OCI-LY7 (cell line): ENCODE measurements around the gene SYT7. TPM values are rescaled to one million over a fixed set of nuclear protein-coding genes. Genes with fewer than 3 reads are reported as not detected.

Source experiments
- BruUV-seq: library from RNA; stranded (reverse); fragments of 400-500 nt; replicated peaks from 2 replicates; lab custom pipeline; 2021; lab: Mats Ljungman, UMichigan
- CTCF ChIA-PET: fragments of 300-600 bp; sonication (Branson Sonifier 250); formaldehyde crosslinking; loops from one replicate; lab custom pipeline; 2022; ENCODE audit warnings: antibody characterized with exemption; ENCODE audit not compliant: unreplicated experiment; lab: Charles Lee
- POLR2A ChIA-PET: fragments of 300-600 bp; sonication (Branson Sonifier 250); formaldehyde crosslinking; loops from one replicate; lab custom pipeline; 2022; ENCODE audit warnings: antibody characterized with exemption; lab: Charles Lee
- DNase-seq: peaks from one replicate; pipeline ENCODE4 v3.0.0-alpha.2; 2015; ENCODE audit warnings: low spot score
- H2AFZ ChIP-seq: fragments of 200-600 bp; sonication (generic), shearing (Covaris generic); 2 replicates; pipeline ENCODE4 v1.6.1; 2014; ENCODE audit warnings: mild to moderate bottlenecking, antibody characterized with exemption, low read length, moderate library complexity
- H3K27ac ChIP-seq: fragments of 200-600 bp; sonication (generic); 2 replicates; pipeline ENCODE4 v1.5.1; 2014; ENCODE audit warnings: mixed run types, low read depth, mild to moderate bottlenecking, moderate library complexity, low read length, inconsistent platforms; ENCODE audit not compliant: poor library complexity, severe bottlenecking
- H3K36me3 ChIP-seq: fragments of 200-600 bp; sonication (generic); 2 replicates; pipeline ENCODE4 v1.6.1; 2014; ENCODE audit warnings: mild to moderate bottlenecking, antibody characterized with exemption, low read length, moderate library complexity, mixed read lengths; ENCODE audit not compliant: insufficient read depth
- H3K4me1 ChIP-seq: fragments of 200-600 bp; sonication (generic); 2 replicates; pipeline ENCODE4 v1.5.1; 2014; ENCODE audit warnings: mild to moderate bottlenecking, low read length; ENCODE audit not compliant: insufficient read depth, poor library complexity, severe bottlenecking
- H3K4me2 ChIP-seq: fragments of 200-600 bp; sonication (generic); 2 replicates; pipeline ENCODE4 v1.6.1; 2014; ENCODE audit warnings: mild to moderate bottlenecking, low read length
- H3K4me3 ChIP-seq: fragments of 200-600 bp; sonication (generic); 2 replicates; pipeline ENCODE4 v1.5.1; 2014; ENCODE audit warnings: mild to moderate bottlenecking, low read depth, low read length; ENCODE audit not compliant: poor library complexity, severe bottlenecking
- H3K79me2 ChIP-seq: fragments of 200-600 bp; sonication (generic); 2 replicates; pipeline ENCODE4 v1.6.1; 2016; ENCODE audit warnings: low read depth, mild to moderate bottlenecking, low read length, moderate library complexity, mixed read lengths; ENCODE audit not compliant: insufficient read depth
- H3K9me2 ChIP-seq: fragments of 200-600 bp; sonication (generic); 2 replicates; pipeline ENCODE4 v1.6.1; 2016; ENCODE audit warnings: mild to moderate bottlenecking, low read length, mixed read lengths; ENCODE audit not compliant: insufficient read depth
- H3K9me3 ChIP-seq: fragments of 200-600 bp; sonication (generic); 2 replicates; pipeline ENCODE4 v1.6.1; 2014; ENCODE audit warnings: mild to moderate bottlenecking, mixed run types, low read length, mixed read lengths
- H4K20me1 ChIP-seq: fragments of 200-600 bp; sonication (generic); 2 replicates; pipeline ENCODE4 v1.6.1; 2014; ENCODE audit warnings: mild to moderate bottlenecking, antibody characterized with exemption, low read length, moderate library complexity, mixed read lengths; ENCODE audit not compliant: insufficient read depth
- CTCF ChIP-seq: fragments of 200-600 bp; sonication (generic); conservative IDR thresholded peaks from 2 replicates; pipeline ENCODE4 v1.5.1; 2014; ENCODE audit warnings: mild to moderate bottlenecking, antibody characterized with exemption, low read length, moderate library complexity, mixed read lengths
- EZH2phosphoT487 ChIP-seq: fragments of 200-600 bp; sonication (generic); IDR thresholded peaks from 2 replicates; pipeline ENCODE4 v1.6.1; 2018; ENCODE audit warnings: low read depth, borderline replicate concordance, mild to moderate bottlenecking, mixed run types, antibody characterized with exemption, low read length, moderate library complexity, mixed read lengths
- intact Hi-C: fragments of 100-400 bp; cut with micrococcal nuclease; formaldehyde crosslinking; loops from one replicate; pipeline ENCODE4 v1.10.0; 2022; ENCODE audit not compliant: unreplicated experiment
- total RNA-seq, 2 experiments: library from RNA; depleted of rRNA in 1 of 2; stranded (reverse); fragments of >200 nt in 1 of 2; shearing (Covaris generic) in 1 of 2; gene quantifications; 2 replicates each; pipeline ENCODE4 v1.2.3, GENCODE V29; 2014 to 2022

The SYT7 gene
- total RNA-seq, 2 experiments from 2014 or later: not detected

GRCh38 chr11:61544466-61544865, 36.4 kb downstream of the SYT7 start:
- Histone ChIP-seq H3K79me2 (no peaks in the 10 kb centered on the region), H3K9me2 (no peaks in the 10 kb centered on the region), H3K4me3 (no peak overlapping the region), H3K4me2 (no peak overlapping the region), H3K9me3 (no peaks in the 10 kb centered on the region), H3K36me3 (no peaks in the 10 kb centered on the region), H3K27ac (no peak overlapping the region), H2AFZ (no peak overlapping the region), H3K4me1 (peaks cover 7% of the 10 kb centered on the region), H4K20me1 (no peaks in the 10 kb centered on the region)
- no peak for DNase-seq
- intact Hi-C loops: no loop called here
- POLR2A ChIA-PET: no interaction called here
- CTCF ChIA-PET: no interaction called here
- no TSS peak for BruUV-seq
- TF ChIP-seq EZH2phosphoT487 (no peak), CTCF (no peak)

GRCh38 chr11:61543606-61544306, 37.1 kb downstream of the SYT7 start:
- no peaks in the 10 kb centered on the region for H3K9me2 ChIP-seq
- no peak overlapping the region for H3K27ac ChIP-seq
- ChIA-PET POLR2A (no interaction called here), CTCF (no interaction called here)
- H3K36me3 ChIP-seq: no peaks in the 10 kb centered on the region
- peaks cover 7% of the 10 kb centered on the region for H3K4me1 ChIP-seq
- intact Hi-C loops: no loop called here
- H3K4me2 ChIP-seq: no peak overlapping the region
- no peaks in the 10 kb centered on the region for H3K79me2 ChIP-seq
- H3K4me3 ChIP-seq: no peak overlapping the region
- no peaks in the 10 kb centered on the region for H3K9me3 ChIP-seq
- no peak overlapping the region for H2AFZ ChIP-seq
- H4K20me1 ChIP-seq: no peaks in the 10 kb centered on the region
- TF ChIP-seq EZH2phosphoT487 (no peak), CTCF (no peak)
- DNase-seq: no peak
- BruUV-seq: no TSS peak

- no peaks in the 10 kb centered on the region for H3K79me2 ChIP-seq
- intact Hi-C loops: no loop called here
- ChIA-PET POLR2A (no interaction called here), CTCF (no interaction called here)
- no peak overlapping the region for H3K4me2 ChIP-seq
- BruUV-seq: no TSS peak
- TF ChIP-seq EZH2phosphoT487: no peak
- TF ChIP-seq CTCF: no peak
- no peak overlapping the region for H3K27ac ChIP-seq
- no peaks in the 10 kb centered on the region for H4K20me1 ChIP-seq
- peaks cover 7% of the 10 kb centered on the region for H3K4me1 ChIP-seq
- no peaks in the 10 kb centered on the region for H3K9me3 ChIP-seq
- no peak for DNase-seq
- H3K9me2 ChIP-seq: no peaks in the 10 kb centered on the region
- H2AFZ ChIP-seq: no peak overlapping the region
- no peaks in the 10 kb centered on the region for H3K36me3 ChIP-seq
- no peak overlapping the region for H3K4me3 ChIP-seq
Observed at GRCh38 chr11:61542705-61543104, 38.2 kb downstream of the SYT7 start.
